AG10803 (cell line): Measurements from ENCODE around the gene NFAM1.

ENCODE experiments used
- DNase-seq: peaks from one replicate; pipeline ENCODE4 v3.0.0; 2010; ENCODE audit warnings: low read depth
- H3K4me3 ChIP-seq: 2 replicates; pipeline ENCODE4 v1.5.1; 2011; ENCODE audit warnings: mild to moderate bottlenecking, low read length, control low read depth
- TF ChIP-seq, protein P1 (sequence below): conservative IDR thresholded peaks from 2 replicates; pipeline ENCODE4 v1.5.1; 2011; ENCODE audit warnings: mild to moderate bottlenecking, low read length, control low read depth, inconsistent platforms

Gene NFAM1

DNA sequence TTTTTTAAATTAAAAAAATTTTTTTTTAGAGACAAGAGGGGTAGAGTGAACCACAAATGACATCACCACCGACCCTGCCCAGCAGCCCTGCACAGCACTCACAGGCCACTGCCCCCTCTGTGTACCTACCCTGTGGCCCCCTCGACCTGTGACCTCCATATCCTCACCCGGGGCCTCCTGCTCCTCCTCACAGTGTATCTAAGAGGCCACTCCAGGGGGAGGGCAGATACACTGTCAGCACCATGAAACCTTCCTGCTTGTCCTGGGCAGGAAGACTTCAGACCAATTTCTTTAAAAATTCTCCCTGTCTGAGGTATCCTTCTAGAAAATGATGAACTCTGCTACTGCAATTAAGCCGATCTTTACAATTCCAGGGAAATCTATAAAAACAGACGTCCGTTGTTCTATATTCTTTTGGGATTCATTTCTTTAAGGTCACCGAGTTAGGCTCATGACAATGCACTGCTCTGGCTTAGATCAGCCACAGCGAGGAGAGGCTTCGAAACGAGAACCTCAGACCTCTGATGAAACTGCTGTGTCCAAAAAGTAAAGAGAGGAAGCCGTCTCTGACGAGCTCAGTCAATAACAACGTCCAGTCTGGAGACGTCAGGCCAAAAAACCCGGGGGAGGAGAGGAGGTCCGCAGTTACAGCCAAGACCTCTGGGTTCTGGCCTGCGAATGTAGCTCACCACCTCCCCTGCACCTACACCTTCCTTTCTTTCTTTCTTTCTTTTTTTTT lies 17.5 kb downstream of the NFAM1 start:
- H3K4me3 ChIP-seq = no peak overlapping the region
- DNase-seq = no peak
- TF ChIP-seq, protein P1, sequence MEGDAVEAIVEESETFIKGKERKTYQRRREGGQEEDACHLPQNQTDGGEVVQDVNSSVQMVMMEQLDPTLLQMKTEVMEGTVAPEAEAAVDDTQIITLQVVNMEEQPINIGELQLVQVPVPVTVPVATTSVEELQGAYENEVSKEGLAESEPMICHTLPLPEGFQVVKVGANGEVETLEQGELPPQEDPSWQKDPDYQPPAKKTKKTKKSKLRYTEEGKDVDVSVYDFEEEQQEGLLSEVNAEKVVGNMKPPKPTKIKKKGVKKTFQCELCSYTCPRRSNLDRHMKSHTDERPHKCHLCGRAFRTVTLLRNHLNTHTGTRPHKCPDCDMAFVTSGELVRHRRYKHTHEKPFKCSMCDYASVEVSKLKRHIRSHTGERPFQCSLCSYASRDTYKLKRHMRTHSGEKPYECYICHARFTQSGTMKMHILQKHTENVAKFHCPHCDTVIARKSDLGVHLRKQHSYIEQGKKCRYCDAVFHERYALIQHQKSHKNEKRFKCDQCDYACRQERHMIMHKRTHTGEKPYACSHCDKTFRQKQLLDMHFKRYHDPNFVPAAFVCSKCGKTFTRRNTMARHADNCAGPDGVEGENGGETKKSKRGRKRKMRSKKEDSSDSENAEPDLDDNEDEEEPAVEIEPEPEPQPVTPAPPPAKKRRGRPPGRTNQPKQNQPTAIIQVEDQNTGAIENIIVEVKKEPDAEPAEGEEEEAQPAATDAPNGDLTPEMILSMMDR = no peak

DNA sequence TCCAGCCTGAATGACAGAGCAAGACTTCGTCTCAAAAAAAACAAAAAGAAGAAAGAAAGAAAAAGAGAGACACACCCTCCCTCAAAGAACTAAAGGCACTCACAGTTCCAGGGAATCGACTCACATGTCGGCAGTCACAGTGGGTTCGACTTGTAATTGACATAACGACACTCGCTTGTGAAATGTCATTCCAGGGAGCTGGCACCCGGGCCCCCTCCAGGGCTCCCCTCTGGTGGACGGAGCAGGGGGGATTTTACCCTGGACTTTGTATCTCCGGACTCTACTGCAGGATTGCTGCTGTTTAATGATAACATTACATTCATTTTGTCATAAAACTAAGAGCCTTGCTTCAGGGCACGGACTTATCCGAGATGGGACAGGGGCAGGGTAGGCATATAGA lies 18.2 kb downstream of the NFAM1 start:
- H3K4me3 ChIP-seq = no peak overlapping the region
- DNase-seq = no peak
- TF ChIP-seq, protein P1 = no peak

DNA sequence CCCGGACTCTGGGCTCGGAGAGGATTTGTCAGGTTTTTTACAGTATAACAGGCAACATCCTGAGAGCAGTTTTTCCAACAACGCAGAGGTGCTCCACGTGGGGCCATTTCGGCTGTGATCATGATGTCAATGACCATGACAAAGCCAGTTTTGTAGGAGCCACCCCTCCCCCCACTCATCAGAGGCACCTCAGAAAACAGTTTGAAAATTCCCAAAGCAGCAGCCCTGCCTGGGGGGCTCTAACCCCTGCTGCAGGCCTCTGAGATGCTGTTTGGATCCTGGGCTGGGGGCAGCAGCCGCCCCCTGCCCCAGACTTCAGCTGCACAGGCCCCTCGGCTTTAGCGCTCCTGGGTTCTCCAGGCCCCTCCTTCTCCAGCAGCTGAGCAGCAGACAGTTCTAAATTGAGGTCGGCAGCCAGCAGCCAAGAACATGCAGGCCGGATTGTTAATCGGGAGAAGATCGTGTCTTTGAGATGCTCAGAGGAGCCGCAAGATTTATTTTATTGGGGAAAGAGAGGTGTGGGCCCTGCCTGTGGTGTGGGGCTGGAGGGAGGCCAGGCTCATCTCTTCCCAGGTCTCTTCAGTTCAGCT lies 19.4 kb downstream of the NFAM1 start:
- TF ChIP-seq, protein P1 = no peak
- no peak overlapping the region for H3K4me3 ChIP-seq
- no peak for DNase-seq

DNA sequence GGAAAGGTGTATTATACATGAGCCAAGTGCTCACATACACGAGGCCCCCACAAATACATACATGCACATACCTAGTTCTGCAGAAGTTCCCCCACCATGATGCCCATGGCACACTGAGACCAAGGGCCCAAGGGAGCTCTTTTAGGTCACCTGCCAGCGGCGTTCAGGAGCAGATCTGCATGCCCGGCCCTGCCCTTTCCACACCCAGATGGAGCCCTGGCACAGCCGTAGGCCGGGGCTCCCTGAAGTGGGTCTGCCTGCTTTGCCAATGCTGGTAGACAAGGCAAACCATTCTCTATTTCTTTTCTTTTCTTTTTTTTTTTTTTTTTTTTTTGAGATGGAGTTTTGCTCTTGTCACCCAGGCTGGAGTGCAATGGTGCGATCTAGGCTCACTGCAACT lies 21.5 kb downstream of the NFAM1 start:
- TF ChIP-seq, protein P1 = no peak
- no peak for DNase-seq
- no peak overlapping the region for H3K4me3 ChIP-seq

DNA sequence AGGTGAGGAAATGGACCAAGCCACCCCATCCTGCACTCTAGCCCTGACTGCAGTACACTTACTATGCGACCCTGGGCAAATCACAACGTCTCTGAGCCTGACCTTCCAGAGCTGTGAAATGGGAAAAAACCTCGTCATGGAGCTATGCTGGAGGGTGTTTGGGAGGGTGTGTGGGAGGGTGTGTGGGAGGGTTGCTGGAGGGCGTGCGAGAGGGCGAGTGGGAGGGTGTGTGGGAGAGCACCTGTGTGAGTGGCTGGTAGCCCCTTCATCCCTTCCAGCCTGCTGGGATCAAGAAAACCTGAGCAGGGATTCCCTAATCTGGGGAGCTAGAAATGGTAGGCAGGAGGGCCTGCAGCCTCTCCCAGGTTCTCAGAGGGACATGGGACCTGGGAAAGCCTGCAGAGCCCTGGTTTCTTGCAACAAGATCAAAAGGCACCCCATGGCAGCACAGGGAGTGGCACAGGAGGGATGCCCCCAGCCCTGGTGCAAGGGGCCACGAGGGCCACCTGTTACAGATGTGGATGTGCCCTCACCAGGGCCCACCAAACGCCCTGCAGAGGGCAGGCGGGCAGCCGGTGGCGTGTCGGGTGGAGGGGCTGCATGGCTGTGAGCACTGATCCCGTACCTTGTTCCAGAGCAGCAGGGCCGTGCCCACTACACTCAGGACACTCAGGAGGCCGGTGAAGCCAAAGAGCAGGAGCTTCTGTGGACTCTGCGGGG lies 23.2 kb downstream of the NFAM1 start:
- TF ChIP-seq, protein P1 = no peak
- no peak for DNase-seq
- no peak overlapping the region for H3K4me3 ChIP-seq

DNA sequence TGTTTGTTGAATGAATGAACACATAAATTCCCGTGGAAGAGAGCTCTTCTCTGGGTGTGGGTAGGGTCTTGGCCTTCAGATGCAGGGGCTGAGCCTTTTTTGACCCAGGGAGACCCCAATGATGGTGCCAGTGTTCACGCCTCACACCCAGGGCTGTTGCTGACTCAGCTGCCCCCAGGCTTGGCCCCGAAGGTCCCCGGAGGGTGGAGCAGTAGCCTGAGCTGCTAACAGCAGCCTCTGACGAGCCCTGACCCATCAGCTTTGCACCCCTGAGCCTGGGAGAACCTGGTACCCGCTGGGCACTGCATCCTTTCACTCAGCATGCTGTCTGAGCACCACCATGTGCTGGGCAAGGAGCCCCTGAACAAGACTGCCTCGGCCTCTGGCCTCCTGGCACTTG lies 23.9 kb downstream of the NFAM1 start:
- no peak for DNase-seq
- no peak overlapping the region for H3K4me3 ChIP-seq
- TF ChIP-seq, protein P1 = no peak

DNA sequence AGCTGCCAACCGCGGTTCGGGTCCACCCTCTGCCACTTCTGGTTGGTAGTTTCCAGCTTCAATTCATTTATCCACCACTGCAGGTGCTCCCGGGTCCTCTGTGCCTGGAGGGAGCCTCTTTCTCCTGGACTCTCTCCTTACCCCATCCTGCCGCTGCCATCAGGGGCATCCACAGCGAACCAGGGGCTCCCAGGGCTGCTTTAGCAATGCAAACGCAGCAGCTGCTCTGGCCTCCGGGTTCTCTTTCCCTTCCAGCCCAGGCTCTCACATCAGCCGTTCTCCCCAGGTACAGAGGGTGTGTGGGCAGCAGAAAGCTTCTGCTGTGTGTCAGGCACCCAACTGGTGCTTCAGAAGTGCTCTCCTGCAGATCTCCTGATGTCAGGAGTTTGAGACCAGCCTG lies 27.9 kb downstream of the NFAM1 start:
- DNase-seq = no peak
- TF ChIP-seq, protein P1 = no peak
- no peak overlapping the region for H3K4me3 ChIP-seq
